SK-N-SH treated with all-trans-retinoic acid at 6 μM for 48 hours (cell line): ENCODE measurements around the gene WDSUB1.

ENCODE experiments used
- ATAC-seq: fragments of 200-7000 bp; cut with Tn5 transposase; 3 replicates; pipeline ENCODE4 v1.9.1; 2020; ENCODE audit warnings: mild to moderate bottlenecking, moderate library complexity
- ARNTL ChIP-seq: fragments of 450-650 bp; formaldehyde crosslinking; IDR thresholded peaks from 2 replicates; pipeline ENCODE4 v1.5.0; 2020; ENCODE audit warnings: low read depth, mild to moderate bottlenecking, moderate library complexity, borderline replicate concordance
- BACH2 ChIP-seq: fragments of 250-450 bp; sonication (Bioruptor Pico); IDR thresholded peaks from 2 replicates; pipeline ENCODE4 v1.9.0; 2021; ENCODE audit warnings: mild to moderate bottlenecking, borderline replicate concordance
- CSDC2 ChIP-seq: fragments of 250-450 bp; sonication (Bioruptor Pico); IDR thresholded peaks from 2 replicates; pipeline ENCODE4 v1.5.0; 2020; ENCODE audit warnings: mild to moderate bottlenecking, moderate library complexity
- ESRRG ChIP-seq: fragments of 250-450 bp; sonication (Bioruptor Pico); IDR thresholded peaks from 2 replicates; pipeline ENCODE4 v1.6.1; 2021; ENCODE audit warnings: mild to moderate bottlenecking
- GLIS3 ChIP-seq: fragments of 250-450 bp; sonication (Bioruptor Pico); IDR thresholded peaks from 2 replicates; pipeline ENCODE4 v1.5.0; 2020; ENCODE audit warnings: mild to moderate bottlenecking, moderate library complexity
- ISL1 ChIP-seq: fragments of 250-450 bp; sonication (Bioruptor Pico); IDR thresholded peaks from 2 replicates; pipeline ENCODE4 v2.1.2; 2022; ENCODE audit warnings: mild to moderate bottlenecking, moderate library complexity
- OSR1 ChIP-seq: fragments of 250-450 bp; sonication (Bioruptor Pico); IDR thresholded peaks from 2 replicates; pipeline ENCODE4 v1.8.0; 2022; ENCODE audit warnings: moderate library complexity, mild to moderate bottlenecking, inconsistent platforms
- PPARA ChIP-seq: fragments of 250-450 bp; sonication (Bioruptor Pico); IDR thresholded peaks from 2 replicates; pipeline ENCODE4 v1.5.0; 2020; ENCODE audit warnings: mild to moderate bottlenecking, borderline replicate concordance
- RARB ChIP-seq: fragments of 250-450 bp; sonication (Bioruptor Pico); IDR thresholded peaks from 2 replicates; pipeline ENCODE4 v1.8.0; 2021; ENCODE audit warnings: mild to moderate bottlenecking, moderate library complexity
- SNAI2 ChIP-seq: fragments of 250-450 bp; sonication (Bioruptor Pico); IDR thresholded peaks from 2 replicates; pipeline ENCODE4 v1.5.0; 2020; ENCODE audit warnings: mild to moderate bottlenecking, moderate library complexity
- TCF4 ChIP-seq: fragments of 250-450 bp; sonication (Bioruptor Pico); IDR thresholded peaks from 2 replicates; pipeline ENCODE4 v1.8.0; 2021; ENCODE audit warnings: mild to moderate bottlenecking, moderate library complexity, borderline replicate concordance
- ZC3H10 ChIP-seq: fragments of 250-450 bp; sonication (Bioruptor Pico); IDR thresholded peaks from 2 replicates; pipeline ENCODE4 v1.5.1; 2021; ENCODE audit warnings: mild to moderate bottlenecking, moderate library complexity
- ZFP3 ChIP-seq: fragments of 250-450 bp; sonication (Bioruptor Pico); IDR thresholded peaks from 2 replicates; pipeline ENCODE4 v1.5.0; 2020; ENCODE audit warnings: mild to moderate bottlenecking, moderate library complexity
- ZFP30 ChIP-seq: fragments of 450-650 bp; formaldehyde crosslinking; IDR thresholded peaks from 2 replicates; pipeline ENCODE4 v1.5.0; 2022; ENCODE audit warnings: mild to moderate bottlenecking, moderate library complexity
- ZNF565 ChIP-seq: fragments of 450-650 bp; formaldehyde crosslinking; conservative IDR thresholded peaks from 2 replicates; pipeline ENCODE4 v1.5.0; 2020; ENCODE audit warnings: low read depth, mild to moderate bottlenecking, moderate library complexity
- ZNF8 ChIP-seq: fragments of 450-650 bp; formaldehyde crosslinking; IDR thresholded peaks from 2 replicates; pipeline ENCODE4 v1.5.0; 2020; ENCODE audit warnings: mild to moderate bottlenecking, moderate library complexity
- TF ChIP-seq, protein P1 (sequence below): fragments of 250-450 bp; sonication (Bioruptor Pico); IDR thresholded peaks from 2 replicates; pipeline ENCODE4 v1.8.0; 2021; ENCODE audit warnings: low read depth, mild to moderate bottlenecking, moderate library complexity, borderline replicate concordance
- TF ChIP-seq, protein P2 (sequence below): fragments of 250-450 bp; sonication (Bioruptor Pico); IDR thresholded peaks from 2 replicates; pipeline ENCODE4 v1.5.1; 2020; ENCODE audit warnings: low read depth, mild to moderate bottlenecking, moderate library complexity
- TF ChIP-seq, protein P3 (sequence below): fragments of 250-450 bp; sonication (Bioruptor Pico); IDR thresholded peaks from 2 replicates; pipeline ENCODE4 v1.5.1; 2021; ENCODE audit warnings: mild to moderate bottlenecking, moderate library complexity
- TF ChIP-seq, protein P4 (sequence below): fragments of 250-450 bp; sonication (Bioruptor Pico); IDR thresholded peaks from 2 replicates; pipeline ENCODE4 v1.5.0; 2020; ENCODE audit warnings: mild to moderate bottlenecking, moderate library complexity
- TF ChIP-seq, protein P5 (sequence below): fragments of 250-450 bp; sonication (Bioruptor Pico); IDR thresholded peaks from 2 replicates; pipeline ENCODE4 v1.8.0; 2020; ENCODE audit warnings: mild to moderate bottlenecking, moderate library complexity, borderline replicate concordance

The WDSUB1 gene

DNA sequence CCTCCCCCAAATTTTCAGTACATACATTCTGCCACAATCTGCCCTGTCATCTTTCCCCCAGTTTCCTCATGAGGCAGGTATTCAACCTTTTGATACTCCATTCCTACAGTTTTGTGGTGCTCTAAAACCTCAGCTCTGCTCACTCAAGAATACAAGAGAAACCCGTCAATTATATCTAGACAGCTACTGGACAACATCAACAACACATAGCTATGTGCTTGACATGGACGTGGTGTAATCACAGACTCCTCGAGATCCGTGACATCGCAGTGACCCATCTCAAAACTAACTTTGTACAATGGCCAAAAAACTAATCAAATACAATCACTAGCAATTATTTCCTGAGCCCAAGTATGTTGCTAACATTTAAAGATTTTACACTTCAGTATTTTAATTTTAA, 23.6 kb downstream of the WDSUB1 start:
- ATAC-seq: no peak
- TF ChIP-seq CSDC2 (CRISPR knock-in tag): no peak
- TF ChIP-seq, protein P1, sequence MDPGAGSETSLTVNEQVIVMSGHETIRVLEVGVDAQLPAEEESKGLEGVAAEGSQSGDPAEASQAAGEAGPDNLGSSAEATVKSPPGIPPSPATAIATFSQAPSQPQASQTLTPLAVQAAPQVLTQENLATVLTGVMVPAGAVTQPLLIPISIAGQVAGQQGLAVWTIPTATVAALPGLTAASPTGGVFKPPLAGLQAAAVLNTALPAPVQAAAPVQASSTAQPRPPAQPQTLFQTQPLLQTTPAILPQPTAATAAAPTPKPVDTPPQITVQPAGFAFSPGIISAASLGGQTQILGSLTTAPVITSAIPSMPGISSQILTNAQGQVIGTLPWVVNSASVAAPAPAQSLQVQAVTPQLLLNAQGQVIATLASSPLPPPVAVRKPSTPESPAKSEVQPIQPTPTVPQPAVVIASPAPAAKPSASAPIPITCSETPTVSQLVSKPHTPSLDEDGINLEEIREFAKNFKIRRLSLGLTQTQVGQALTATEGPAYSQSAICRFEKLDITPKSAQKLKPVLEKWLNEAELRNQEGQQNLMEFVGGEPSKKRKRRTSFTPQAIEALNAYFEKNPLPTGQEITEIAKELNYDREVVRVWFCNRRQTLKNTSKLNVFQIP: no peak

DNA sequence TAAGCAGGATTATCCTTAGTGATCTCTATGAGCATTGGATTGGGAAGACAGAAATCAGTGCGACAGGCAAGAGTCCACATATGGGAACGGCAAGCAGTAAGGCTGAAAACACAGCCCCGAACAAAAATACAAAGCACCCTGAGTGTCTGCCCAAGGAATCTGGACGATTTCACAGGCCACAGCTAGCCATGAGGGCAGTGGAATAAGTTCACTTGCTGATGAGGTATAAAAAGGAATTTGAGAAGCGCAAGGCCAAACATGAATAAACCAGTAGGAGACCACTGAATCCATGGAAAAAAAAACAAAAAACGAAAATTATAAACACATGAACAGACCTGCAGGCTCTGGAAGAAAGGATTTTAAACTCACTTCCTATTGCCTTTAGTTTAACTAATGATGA, 24.3 kb downstream of the WDSUB1 start:
- no peak for TF ChIP-seq ARNTL (CRISPR knock-in tag)
- TF ChIP-seq, protein P1: no peak
- TF ChIP-seq OSR1 (CRISPR knock-in tag): no peak
- TF ChIP-seq SNAI2: no peak
- TF ChIP-seq ZFP3 (CRISPR knock-in tag): no peak
- no peak for TF ChIP-seq ZFP30
- TF ChIP-seq, protein P2, sequence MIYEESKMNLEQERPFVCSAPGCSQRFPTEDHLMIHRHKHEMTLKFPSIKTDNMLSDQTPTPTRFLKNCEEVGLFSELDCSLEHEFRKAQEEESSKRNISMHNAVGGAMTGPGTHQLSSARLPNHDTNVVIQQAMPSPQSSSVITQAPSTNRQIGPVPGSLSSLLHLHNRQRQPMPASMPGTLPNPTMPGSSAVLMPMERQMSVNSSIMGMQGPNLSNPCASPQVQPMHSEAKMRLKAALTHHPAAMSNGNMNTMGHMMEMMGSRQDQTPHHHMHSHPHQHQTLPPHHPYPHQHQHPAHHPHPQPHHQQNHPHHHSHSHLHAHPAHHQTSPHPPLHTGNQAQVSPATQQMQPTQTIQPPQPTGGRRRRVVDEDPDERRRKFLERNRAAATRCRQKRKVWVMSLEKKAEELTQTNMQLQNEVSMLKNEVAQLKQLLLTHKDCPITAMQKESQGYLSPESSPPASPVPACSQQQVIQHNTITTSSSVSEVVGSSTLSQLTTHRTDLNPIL: no peak
- TF ChIP-seq RARB (CRISPR knock-in tag): no peak
- TF ChIP-seq, all 23 proteins: peak for 0
- ATAC-seq: no peak

DNA sequence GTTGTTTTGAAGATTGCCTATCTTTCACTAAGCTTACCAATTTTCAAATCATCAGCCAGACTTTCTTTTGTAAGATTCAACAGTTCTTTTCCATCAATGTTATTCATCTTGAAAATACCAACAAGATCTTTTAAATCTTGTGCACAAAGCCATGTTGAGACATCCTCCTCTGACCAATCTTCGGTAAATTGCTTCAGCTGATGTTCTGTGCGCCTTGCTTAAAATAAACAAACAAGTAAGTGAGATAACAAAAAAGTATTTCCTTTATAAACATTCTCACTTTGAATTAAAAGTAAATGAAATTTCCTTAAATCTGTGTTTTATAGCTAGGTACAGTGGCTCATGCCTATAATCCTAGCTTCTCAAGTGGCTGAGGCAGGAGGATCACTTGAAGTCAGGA, 30.3 kb downstream of the WDSUB1 start:
- TF ChIP-seq ARNTL (CRISPR knock-in tag): no peak
- TF ChIP-seq TCF4 (CRISPR knock-in tag): no peak
- TF ChIP-seq, protein P1: no peak
- TF ChIP-seq, protein P3, sequence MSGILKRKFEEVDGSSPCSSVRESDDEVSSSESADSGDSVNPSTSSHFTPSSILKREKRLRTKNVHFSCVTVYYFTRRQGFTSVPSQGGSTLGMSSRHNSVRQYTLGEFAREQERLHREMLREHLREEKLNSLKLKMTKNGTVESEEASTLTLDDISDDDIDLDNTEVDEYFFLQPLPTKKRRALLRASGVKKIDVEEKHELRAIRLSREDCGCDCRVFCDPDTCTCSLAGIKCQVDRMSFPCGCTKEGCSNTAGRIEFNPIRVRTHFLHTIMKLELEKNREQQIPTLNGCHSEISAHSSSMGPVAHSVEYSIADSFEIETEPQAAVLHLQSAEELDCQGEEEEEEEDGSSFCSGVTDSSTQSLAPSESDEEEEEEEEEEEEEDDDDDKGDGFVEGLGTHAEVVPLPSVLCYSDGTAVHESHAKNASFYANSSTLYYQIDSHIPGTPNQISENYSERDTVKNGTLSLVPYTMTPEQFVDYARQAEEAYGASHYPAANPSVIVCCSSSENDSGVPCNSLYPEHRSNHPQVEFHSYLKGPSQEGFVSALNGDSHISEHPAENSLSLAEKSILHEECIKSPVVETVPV (CRISPR knock-in tag): no peak
- no peak for TF ChIP-seq RARB (CRISPR knock-in tag)
- TF ChIP-seq, protein P4, sequence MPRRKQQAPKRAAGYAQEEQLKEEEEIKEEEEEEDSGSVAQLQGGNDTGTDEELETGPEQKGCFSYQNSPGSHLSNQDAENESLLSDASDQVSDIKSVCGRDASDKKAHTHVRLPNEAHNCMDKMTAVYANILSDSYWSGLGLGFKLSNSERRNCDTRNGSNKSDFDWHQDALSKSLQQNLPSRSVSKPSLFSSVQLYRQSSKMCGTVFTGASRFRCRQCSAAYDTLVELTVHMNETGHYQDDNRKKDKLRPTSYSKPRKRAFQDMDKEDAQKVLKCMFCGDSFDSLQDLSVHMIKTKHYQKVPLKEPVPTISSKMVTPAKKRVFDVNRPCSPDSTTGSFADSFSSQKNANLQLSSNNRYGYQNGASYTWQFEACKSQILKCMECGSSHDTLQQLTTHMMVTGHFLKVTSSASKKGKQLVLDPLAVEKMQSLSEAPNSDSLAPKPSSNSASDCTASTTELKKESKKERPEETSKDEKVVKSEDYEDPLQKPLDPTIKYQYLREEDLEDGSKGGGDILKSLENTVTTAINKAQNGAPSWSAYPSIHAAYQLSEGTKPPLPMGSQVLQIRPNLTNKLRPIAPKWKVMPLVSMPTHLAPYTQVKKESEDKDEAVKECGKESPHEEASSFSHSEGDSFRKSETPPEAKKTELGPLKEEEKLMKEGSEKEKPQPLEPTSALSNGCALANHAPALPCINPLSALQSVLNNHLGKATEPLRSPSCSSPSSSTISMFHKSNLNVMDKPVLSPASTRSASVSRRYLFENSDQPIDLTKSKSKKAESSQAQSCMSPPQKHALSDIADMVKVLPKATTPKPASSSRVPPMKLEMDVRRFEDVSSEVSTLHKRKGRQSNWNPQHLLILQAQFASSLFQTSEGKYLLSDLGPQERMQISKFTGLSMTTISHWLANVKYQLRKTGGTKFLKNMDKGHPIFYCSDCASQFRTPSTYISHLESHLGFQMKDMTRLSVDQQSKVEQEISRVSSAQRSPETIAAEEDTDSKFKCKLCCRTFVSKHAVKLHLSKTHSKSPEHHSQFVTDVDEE (CRISPR knock-in tag): no peak
- TF ChIP-seq, protein P5, sequence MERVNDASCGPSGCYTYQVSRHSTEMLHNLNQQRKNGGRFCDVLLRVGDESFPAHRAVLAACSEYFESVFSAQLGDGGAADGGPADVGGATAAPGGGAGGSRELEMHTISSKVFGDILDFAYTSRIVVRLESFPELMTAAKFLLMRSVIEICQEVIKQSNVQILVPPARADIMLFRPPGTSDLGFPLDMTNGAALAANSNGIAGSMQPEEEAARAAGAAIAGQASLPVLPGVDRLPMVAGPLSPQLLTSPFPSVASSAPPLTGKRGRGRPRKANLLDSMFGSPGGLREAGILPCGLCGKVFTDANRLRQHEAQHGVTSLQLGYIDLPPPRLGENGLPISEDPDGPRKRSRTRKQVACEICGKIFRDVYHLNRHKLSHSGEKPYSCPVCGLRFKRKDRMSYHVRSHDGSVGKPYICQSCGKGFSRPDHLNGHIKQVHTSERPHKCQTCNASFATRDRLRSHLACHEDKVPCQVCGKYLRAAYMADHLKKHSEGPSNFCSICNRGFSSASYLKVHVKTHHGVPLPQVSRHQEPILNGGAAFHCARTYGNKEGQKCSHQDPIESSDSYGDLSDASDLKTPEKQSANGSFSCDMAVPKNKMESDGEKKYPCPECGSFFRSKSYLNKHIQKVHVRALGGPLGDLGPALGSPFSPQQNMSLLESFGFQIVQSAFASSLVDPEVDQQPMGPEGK (CRISPR knock-in tag): no peak
- TF ChIP-seq ZNF565 (CRISPR knock-in tag): no peak
- TF ChIP-seq OSR1 (CRISPR knock-in tag): no peak
- TF ChIP-seq ISL1: no peak
- TF ChIP-seq BACH2 (CRISPR knock-in tag): no peak
- TF ChIP-seq ZNF8 (CRISPR knock-in tag): no peak
- TF ChIP-seq ZFP3 (CRISPR knock-in tag): no peak
- TF ChIP-seq PPARA (CRISPR knock-in tag): no peak
- no peak for TF ChIP-seq ZC3H10 (CRISPR knock-in tag)
- no peak for TF ChIP-seq GLIS3
- TF ChIP-seq, protein P2: no peak
- TF ChIP-seq ZFP30: no peak
- TF ChIP-seq ESRRG: no peak
- no peak for ATAC-seq
